Activated CD4-positive, alpha-beta T cell treated with anti-CD3 and anti-CD28 coated beads for 36 hours (primary cell): ENCODE results near the gene VTI1B. TPM values are rescaled to one million over a fixed set of nuclear protein-coding genes. Genes with fewer than 3 reads are reported as not detected.
A peak's percentile ranks its signal among the peaks of the same experiment; 100 is the strongest.
"Not testable (repeated sequence)": the region's sequence is repeated elsewhere in the genome, so short reads cannot be mapped to it uniquely, and the experiment has no call there.

Experiments used
- ATAC-seq: fragments of 200-7000 bp; cut with Tn5 transposase; one replicate; pipeline ENCODE4 v1.10.0; 2021; ENCODE audit warnings: mild to moderate bottlenecking, moderate library complexity
- CTCF ChIA-PET: fragments of 350-600 bp; sonication (Branson Sonifier 250); formaldehyde crosslinking; loops from one replicate; lab custom pipeline; 2021; ENCODE audit warnings: antibody characterized with exemption; lab: Charles Lee
- POLR2A ChIA-PET: fragments of 350-600 bp; sonication (Branson Sonifier 250); formaldehyde crosslinking; loops from one replicate; lab custom pipeline; 2021; ENCODE audit warnings: antibody characterized with exemption, inconsistent platforms; lab: Charles Lee
- DNase-seq: peaks from one replicate; pipeline ENCODE4 v3.0.0-alpha.2; 2020
- H3K27ac Mint-ChIP-seq: one replicate; pipeline ENCODE4 v1.8.0; 2021; ENCODE audit warnings: mixed read lengths
- H3K27me3 Mint-ChIP-seq: one replicate; pipeline ENCODE4 v1.8.0; 2021; ENCODE audit warnings: mixed read lengths
- H3K36me3 Mint-ChIP-seq: one replicate; pipeline ENCODE4 v1.8.0; 2021; ENCODE audit warnings: low read depth, mixed read lengths
- H3K4me1 Mint-ChIP-seq: one replicate; pipeline ENCODE4 v1.8.0; 2021; ENCODE audit warnings: mixed read lengths
- H3K4me3 Mint-ChIP-seq: one replicate; pipeline ENCODE4 v1.8.0; 2021; ENCODE audit warnings: mild to moderate bottlenecking, moderate library complexity, mixed read lengths
- H3K9me3 Mint-ChIP-seq: one replicate; pipeline ENCODE4 v1.8.0; 2021; ENCODE audit warnings: low read depth, mixed read lengths
- intact Hi-C, 2 experiments: fragments of 100-400 bp; cut with DNase I in 1 of 2; cut with micrococcal nuclease in 1 of 2; formaldehyde crosslinking; loops; one replicate each; pipeline versions ENCODE4 v1.14.2 to v1.15.1; 2022 to 2024; cut with DNase I, micrococcal nuclease
- total RNA-seq, 2 experiments: library from RNA; stranded (reverse); gene quantifications; one replicate each; pipeline ENCODE4 v1.2.3, GENCODE V29; 2021

The VTI1B gene
- total RNA-seq, 2 experiments from 2014 or later, result 42.0 to 58.3 TPM

- ChIA-PET POLR2A (interaction anchor here (0.5 to 1.5 kb wide), 4 partner anchors 9 to 115 kb away, joined by 3 read pairs; partner anchors contain the start of gene RDH11), CTCF (interaction anchor here (0.5 to 3.7 kb wide), 70 partner anchors 9 to 1356 kb away, joined by 3 to 87 read pairs (median 4); partner anchors contain the start of genes ARG2, ATP6V1D, EIF2S1 and PIGH)
- DNase-seq (peak; percentile 35), ATAC-seq (peak; percentile 87)
- H3K27ac Mint-ChIP-seq, result no peak overlapping the region
- peaks cover 3% of the 10 kb centered on the region for H3K27me3 Mint-ChIP-seq
- H3K4me1 Mint-ChIP-seq, result no peaks in the 10 kb centered on the region
- peaks cover 4% of the 10 kb centered on the region for H3K36me3 Mint-ChIP-seq
- no peak overlapping the region for H3K4me3 Mint-ChIP-seq
- H3K9me3 Mint-ChIP-seq, result peaks cover 2% of the 10 kb centered on the region
- intact Hi-C loops, result loop anchor here (1.0 to 5.0 kb wide), 8 partner anchors 37 to 278 kb away; partner anchors contain the start of gene ARG2 (in 1 of the 2)
Measured at GRCh38 chr14:67704484-67705089, 30.2 kb upstream of the VTI1B start.

GRCh38 chr14:67703997-67704396 is 29.6 kb upstream of the VTI1B start:
- POLR2A ChIA-PET, result interaction anchor here (0.5 to 1.5 kb wide), 3 partner anchors 8 to 115 kb away, joined by 3 read pairs; partner anchors contain the start of gene RDH11
- H3K4me3 Mint-ChIP-seq, result no peak overlapping the region
- intact Hi-C loops, result loop anchor here (1.0 to 5.0 kb wide), 8 partner anchors 37 to 277 kb away; partner anchors contain the start of gene ARG2 (in 1 of the 2)

GRCh38 chr14:67701492-67701891 is 27.1 kb upstream of the VTI1B start, which contains the start of gene RDH12:
RDH12 (plus strand) TSS chr14:67701886; CDS start chr14:67722643, 20,757 bp downstream.
- H3K27me3 Mint-ChIP-seq, H3K9me3 Mint-ChIP-seq, DNase-seq, H3K27ac Mint-ChIP-seq, ATAC-seq, H3K4me1 Mint-ChIP-seq, H3K4me3 Mint-ChIP-seq, H3K36me3 Mint-ChIP-seq: not testable (repeated sequence)
- ChIA-PET POLR2A (interaction anchor here (0.6 kb wide), 1 partner anchor 40 kb away, joined by 8 read pairs; no protein-coding TSS in a partner anchor), CTCF (interaction anchor here (1.3 to 1.6 kb wide), 3 partner anchors 10 to 101 kb away, joined by 4 to 7 read pairs (median 6); partner anchors contain the start of gene PIGH)
- intact Hi-C loops, result loop anchor here in 1 of 2 experiments (5.0 kb wide), 1 partner anchor 34 kb away; no protein-coding TSS in a partner anchor

More at GRCh38 chr14:67703997-67704396, 29.6 kb upstream of the VTI1B start:
- Mint-ChIP-seq H3K36me3 (peaks cover 2% of the 10 kb centered on the region), H3K4me1 (no peaks in the 10 kb centered on the region), H3K27ac (no peak overlapping the region), H3K27me3 (peaks cover 3% of the 10 kb centered on the region), H3K9me3 (peaks cover 2% of the 10 kb centered on the region)
- no peak for DNase-seq
- no peak for ATAC-seq
- CTCF ChIA-PET, result interaction anchor here (0.5 to 3.7 kb wide), 65 partner anchors 8 to 418 kb away, joined by 3 to 87 read pairs (median 5); partner anchors contain the start of genes ARG2, ATP6V1D, EIF2S1 and PIGH

GRCh38 chr14:67698179-67698578 is 23.7 kb upstream of the VTI1B start:
- ChIA-PET CTCF (interaction anchor here (0.9 to 2.1 kb wide), 5 partner anchors 8 to 98 kb away, joined by 4 to 9 read pairs (median 7); partner anchors contain the start of gene PIGH), POLR2A (interaction anchor here (0.6 kb wide), 1 partner anchor 107 kb away, joined by 3 read pairs; no protein-coding TSS in a partner anchor)
- intact Hi-C loops, result loop anchor here in 1 of 2 experiments (10.0 kb wide), 1 partner anchor 1097 kb away; the partner anchor contains the start of gene ZFP36L1
- no peaks in the 10 kb centered on the region for H3K36me3 Mint-ChIP-seq
- DNase-seq (no peak), ATAC-seq (no peak)
- H3K9me3 Mint-ChIP-seq, result no peaks in the 10 kb centered on the region
- H3K27ac Mint-ChIP-seq, result no peak overlapping the region
- no peak overlapping the region for H3K4me3 Mint-ChIP-seq
- no peaks in the 10 kb centered on the region for H3K27me3 Mint-ChIP-seq
- H3K4me1 Mint-ChIP-seq, result peaks cover 17% of the 10 kb centered on the region

GRCh38 chr14:67697006-67697405 is 22.6 kb upstream of the VTI1B start:
- DNase-seq (no peak), ATAC-seq (no peak)
- ChIA-PET CTCF (interaction anchor here (2.1 kb wide), 1 partner anchor 30 kb away, joined by 9 read pairs; no protein-coding TSS in a partner anchor), POLR2A (no interaction called here)
- Mint-ChIP-seq H3K9me3 (no peaks in the 10 kb centered on the region), H3K36me3 (peaks cover 8% of the 10 kb centered on the region), H3K4me3 (no peak overlapping the region), H3K27me3 (no peaks in the 10 kb centered on the region), H3K4me1 (peaks cover 21% of the 10 kb centered on the region), H3K27ac (no peak overlapping the region)
- intact Hi-C loops, result loop anchor here in 1 of 2 experiments (10.0 kb wide), 1 partner anchor 1098 kb away; the partner anchor contains the start of gene ZFP36L1

GRCh38 chr14:67695394-67695949 is 21.0 kb upstream of the VTI1B start, which contains the start of gene RDH11:
RDH11 (minus strand) TSS chr14:67695764; CDS start chr14:67695703, 61 bp downstream.
- ChIA-PET POLR2A (interaction anchor here (0.5 to 1.6 kb wide), 11 partner anchors 9 to 506 kb away, joined by 3 to 10 read pairs (median 3); partner anchors contain the start of genes ATP6V1D, EIF2S1, GARIN2 and PIGH), CTCF (interaction anchor here (0.6 to 3.1 kb wide), 8 partner anchors 9 to 77 kb away, joined by 4 to 13 read pairs (median 6); partner anchors contain the start of gene VTI1B)
- DNase-seq, result peak; percentile 92
- peak within 1 kb of the TSS; percentile 98 for H3K27ac Mint-ChIP-seq
- peaks cover 21% of the 10 kb centered on the region for H3K36me3 Mint-ChIP-seq
- no peaks in the 10 kb centered on the region for H3K9me3 Mint-ChIP-seq
- H3K4me3 Mint-ChIP-seq, result peak within 1 kb of the TSS; percentile 91
- intact Hi-C loops, result loop anchor here (1.0 to 10.0 kb wide), 10 partner anchors 15 to 1099 kb away; partner anchors contain the start of genes ARG2 (in 2 of the 2), PIGH (in 2 of the 2), VTI1B (in 2 of the 2) and ZFYVE26 (in 2 of the 2)
- ATAC-seq, result peak; percentile 88
- H3K4me1 Mint-ChIP-seq, result peaks cover 21% of the 10 kb centered on the region
- no peaks in the 10 kb centered on the region for H3K27me3 Mint-ChIP-seq

- ATAC-seq (peak; percentile 87), DNase-seq (peak; percentile 90)
- Mint-ChIP-seq H3K4me1 (peaks cover 21% of the 10 kb centered on the region), H3K27me3 (no peaks in the 10 kb centered on the region), H3K9me3 (no peaks in the 10 kb centered on the region), H3K27ac (peak overlapping the region; percentile 98), H3K4me3 (peak overlapping the region; percentile 91), H3K36me3 (peaks cover 27% of the 10 kb centered on the region)
- ChIA-PET POLR2A (interaction anchor here (1.0 to 1.6 kb wide), 6 partner anchors 9 to 338 kb away, joined by 3 to 7 read pairs (median 4); partner anchors contain the start of gene PIGH), CTCF (interaction anchor here (0.6 to 3.1 kb wide), 8 partner anchors 9 to 76 kb away, joined by 3 to 13 read pairs (median 6); partner anchors contain the start of gene VTI1B)
- intact Hi-C loops, result loop anchor here (1.0 to 10.0 kb wide), 10 partner anchors 15 to 1100 kb away; partner anchors contain the start of genes ARG2 (in 2 of the 2), PIGH (in 2 of the 2), VTI1B (in 2 of the 2) and ZFYVE26 (in 2 of the 2)
Measured at GRCh38 chr14:67694791-67695393, 20.5 kb upstream of the VTI1B start.

GRCh38 chr14:67690011-67690410 is 15.6 kb upstream of the VTI1B start:
- POLR2A ChIA-PET, result no interaction called here
- no peak overlapping the region for H3K27ac Mint-ChIP-seq
- intact Hi-C loops, result loop anchor here in 1 of 2 experiments (10.0 kb wide), 1 partner anchor 1105 kb away; the partner anchor contains the start of gene ZFP36L1

GRCh38 chr14:67683842-67684241 is 9.4 kb upstream of the VTI1B start:
- CTCF ChIA-PET, result interaction anchor here (1.1 to 1.2 kb wide), 2 partner anchors 16 to 20 kb away, joined by 3 read pairs; no protein-coding TSS in a partner anchor
- intact Hi-C loops, result no loop called here
- POLR2A ChIA-PET, result no interaction called here
- DNase-seq (no peak), ATAC-seq (no peak)
- Mint-ChIP-seq H3K4me1 (peaks cover 36% of the 10 kb centered on the region), H3K27me3 (no peaks in the 10 kb centered on the region), H3K4me3 (no peak overlapping the region), H3K36me3 (peaks cover 66% of the 10 kb centered on the region), H3K27ac (no peak overlapping the region), H3K9me3 (no peaks in the 10 kb centered on the region)

More at GRCh38 chr14:67690011-67690410, 15.6 kb upstream of the VTI1B start:
- Mint-ChIP-seq H3K4me1 (peaks cover 20% of the 10 kb centered on the region), H3K27me3 (no peaks in the 10 kb centered on the region), H3K4me3 (no peak overlapping the region), H3K36me3 (peaks cover 65% of the 10 kb centered on the region), H3K9me3 (no peaks in the 10 kb centered on the region)
- ATAC-seq (no peak), DNase-seq (no peak)
- CTCF ChIA-PET, result interaction anchor here (1.3 to 1.9 kb wide), 2 partner anchors 21 to 23 kb away, joined by 3 to 5 read pairs; no protein-coding TSS in a partner anchor

GRCh38 chr14:67680941-67681340 is 6.5 kb upstream of the VTI1B start:
- no peak for DNase-seq
- Mint-ChIP-seq H3K4me1 (peaks cover 42% of the 10 kb centered on the region), H3K36me3 (peaks cover 65% of the 10 kb centered on the region), H3K4me3 (no peak overlapping the region), H3K27me3 (no peaks in the 10 kb centered on the region), H3K9me3 (no peaks in the 10 kb centered on the region), H3K27ac (no peak overlapping the region)
- ChIA-PET CTCF (interaction anchor here (0.8 to 1.9 kb wide), 3 partner anchors 11 to 23 kb away, joined by 3 to 5 read pairs (median 4); partner anchors contain the start of gene RDH11), POLR2A (interaction anchor here (0.6 kb wide), 1 partner anchor 86 kb away, joined by 3 read pairs; no protein-coding TSS in a partner anchor)
- ATAC-seq, result no peak
- intact Hi-C loops, result loop anchor here in 1 of 2 experiments (1.0 kb wide), 1 partner anchor 14 kb away; the partner anchor contains the start of gene RDH11
